IMR-90 (cell line): Measurements from ENCODE around the gene HIVEP3. TPM values are rescaled to one million over a fixed set of nuclear protein-coding genes. Genes with fewer than 3 reads are reported as not detected.

Experiments used
- ATAC-seq: fragments of 200-7000 bp; cut with Tn5 transposase; 2 replicates; pipeline ENCODE4 v1.9.1; 2020; ENCODE audit warnings: low read depth, mild to moderate bottlenecking, moderate library complexity
- BruUV-seq: library from RNA; stranded (reverse); fragments of 400-500 nt; replicated peaks from 2 replicates; lab custom pipeline; 2021; lab: Mats Ljungman, UMichigan
- CTCF ChIA-PET: fragments of 300-600 bp; formaldehyde crosslinking; extraction: SDS; loops from one replicate; lab custom pipeline; 2021; ENCODE audit warnings: antibody characterized with exemption; lab: Yijun Ruan, JAX
- POLR2A ChIA-PET: fragments of 300-600 bp; sonication (Branson Sonifier 250); formaldehyde crosslinking; loops from one replicate; lab custom pipeline; 2022; ENCODE audit warnings: antibody characterized with exemption; ENCODE audit not compliant: unreplicated experiment; lab: Charles Lee
- DNase-seq: peaks from one replicate; pipeline ENCODE4 v3.0.0; 2013
- H2AFZ ChIP-seq: replicated peaks from 2 replicates; pipeline ENCODE3; 2013; ENCODE audit warnings: low read length, mild to moderate bottlenecking; ENCODE audit not compliant: poor library complexity
- H2AK5ac ChIP-seq: 2 replicates; pipeline ENCODE4 v1.6.1; 2013; ENCODE audit warnings: low read depth, low read length, inconsistent platforms
- H2AK9ac ChIP-seq: replicated peaks from 2 replicates; pipeline ENCODE3; 2013; ENCODE audit warnings: mild to moderate bottlenecking, low read depth, low read length, moderate library complexity; ENCODE audit not compliant: poor library complexity
- H2BK120ac ChIP-seq: 2 replicates; pipeline ENCODE4 v1.6.1; 2013; ENCODE audit warnings: low read depth, low read length, inconsistent platforms
- H2BK15ac ChIP-seq: 3 replicates; pipeline ENCODE4 v1.6.1; 2013; ENCODE audit warnings: low read depth, low read length, inconsistent platforms
- H2BK20ac ChIP-seq: 2 replicates; pipeline ENCODE4 v1.6.1; 2013; ENCODE audit warnings: low read depth, mild to moderate bottlenecking, inconsistent platforms, low read length, moderate library complexity
- H2BK5ac ChIP-seq: 2 replicates; pipeline ENCODE4 v1.6.1; 2013; ENCODE audit warnings: mild to moderate bottlenecking, low read depth, low read length, inconsistent platforms; ENCODE audit not compliant: poor library complexity, severe bottlenecking
- H3K14ac ChIP-seq: replicated peaks from 2 replicates; pipeline ENCODE4 v1.6.1; 2013; ENCODE audit warnings: low read depth, low read length, inconsistent platforms
- H3K18ac ChIP-seq: 2 replicates; pipeline ENCODE4 v1.6.1; 2013; ENCODE audit warnings: low read depth, low read length, control low read depth
- H3K23ac ChIP-seq: 2 replicates; pipeline ENCODE4 v1.6.1; 2013; ENCODE audit warnings: low read depth, low read length, inconsistent platforms
- H3K27ac ChIP-seq: 2 replicates; pipeline ENCODE4 v1.5.1; 2013; ENCODE audit warnings: mild to moderate bottlenecking, control low read depth, low read length; ENCODE audit not compliant: insufficient read depth
- H3K27me3 ChIP-seq: 2 replicates; pipeline ENCODE4 v1.6.1; 2013; ENCODE audit warnings: low read length; ENCODE audit not compliant: control insufficient read depth, insufficient read depth
- H3K36me3 ChIP-seq: 2 replicates; pipeline ENCODE4 v1.6.1; 2013; ENCODE audit warnings: low read length, mixed read lengths; ENCODE audit not compliant: control insufficient read depth, insufficient read depth
- H3K4ac ChIP-seq: 2 replicates; pipeline ENCODE4 v1.6.1; 2013; ENCODE audit warnings: low read depth, low read length, inconsistent platforms
- H3K4me1 ChIP-seq: 2 replicates; pipeline ENCODE4 v1.6.1; 2013; ENCODE audit warnings: low read length, mixed read lengths; ENCODE audit not compliant: control insufficient read depth, insufficient read depth
- H3K4me2 ChIP-seq: 2 replicates; pipeline ENCODE4 v1.6.1; 2013; ENCODE audit warnings: low read depth, mild to moderate bottlenecking, control low read depth, low read length, moderate library complexity
- H3K4me3 ChIP-seq: 2 replicates; pipeline ENCODE4 v1.5.1; 2013; ENCODE audit warnings: low read depth, mild to moderate bottlenecking, control low read depth, low read length, moderate library complexity; ENCODE audit not compliant: insufficient read depth
- H3K56ac ChIP-seq: 2 replicates; pipeline ENCODE4 v1.6.1; 2013; ENCODE audit warnings: low read length, inconsistent platforms; ENCODE audit not compliant: insufficient read depth; ENCODE audit errors: extremely low read depth
- H3K79me1 ChIP-seq, 2 experiments: 2 replicates each; pipeline ENCODE4 v1.6.1; 2013; ENCODE audit warnings: low read length in 2 of 2, inconsistent platforms in 1 of 2, low read depth in 1 of 2
- H3K9ac ChIP-seq: 2 replicates; pipeline ENCODE4 v1.6.1; 2013; ENCODE audit warnings: low read depth, low read length, control low read depth
- H3K9me1 ChIP-seq: 2 replicates; pipeline ENCODE4 v1.6.1; 2013; ENCODE audit warnings: low read length, inconsistent platforms; ENCODE audit not compliant: insufficient read depth
- H3K9me3 ChIP-seq: 2 replicates; pipeline ENCODE4 v1.6.1; 2013; ENCODE audit warnings: low read length; ENCODE audit not compliant: control insufficient read depth, insufficient read depth
- H4K20me1 ChIP-seq: 2 replicates; pipeline ENCODE4 v1.6.1; 2013; ENCODE audit warnings: low read length, inconsistent platforms; ENCODE audit not compliant: insufficient read depth
- H4K5ac ChIP-seq: 2 replicates; pipeline ENCODE4 v1.6.1; 2013; ENCODE audit warnings: mild to moderate bottlenecking, low read depth, low read length, control low read depth
- H4K8ac ChIP-seq, 2 experiments: 2 replicates each; pipeline ENCODE4 v1.6.1; 2013; ENCODE audit warnings: low read depth in 2 of 2, low read length in 2 of 2, control low read depth in 1 of 2, inconsistent platforms in 1 of 2
- H4K91ac ChIP-seq: 2 replicates; pipeline ENCODE4 v1.6.1; 2013; ENCODE audit warnings: low read depth, low read length, inconsistent platforms; ENCODE audit not compliant: insufficient read depth
- MAFK ChIP-seq: IDR thresholded peaks from 2 replicates; pipeline ENCODE4 v1.6.1; 2012; ENCODE audit warnings: low read depth, low read length, improper control_type of control experiment
- MXI1 ChIP-seq: IDR thresholded peaks from 2 replicates; pipeline ENCODE4 v1.6.1; 2012; ENCODE audit warnings: low read depth, mild to moderate bottlenecking, low read length, moderate library complexity, borderline replicate concordance
- POLR2A ChIP-seq: IDR thresholded peaks from 2 replicates; pipeline ENCODE4 v1.6.1; 2012; ENCODE audit warnings: mild to moderate bottlenecking, low read depth, low read length
- RCOR1 ChIP-seq: IDR thresholded peaks from 2 replicates; pipeline ENCODE4 v1.6.1; 2012; ENCODE audit warnings: mild to moderate bottlenecking, low read length, improper control_type of control experiment; ENCODE audit not compliant: insufficient replicate concordance
- WGBS, 2 experiments: methylation state at CpG; one replicate each; pipeline versions ENCODE4 v1.1.5 to v1.1.7; 2013; ENCODE audit warnings: missing lambda C conversion rate in 2 of 2; ENCODE audit not compliant: insufficient read length in 1 of 2; ENCODE audit errors: extremely low coverage in 2 of 2; 5-methylcytosine and 5-hydroxymethylcytosine counted together
- dilution Hi-C: fragments of 300-500 bp; cut with HindIII; formaldehyde crosslinking; loops from one replicate; pipeline ENCODE4 v1.14.3; 2018; ENCODE audit warnings: low sequenced_read_pairs; ENCODE audit not compliant: unreplicated experiment
- in situ Hi-C: fragments of 300-500 bp; cut with MboI; formaldehyde crosslinking; loops from 3 replicates; pipeline ENCODE4 v1.14.3; 2019; ENCODE audit warnings: low sequenced_read_pairs, inconsistent platforms, mixed read lengths
- intact Hi-C: fragments of 100-400 bp; cut with micrococcal nuclease; formaldehyde crosslinking; loops from 2 replicates; pipeline ENCODE4 v1.10.0; 2022
- polyA plus RNA-seq, 3 experiments: library from polyadenylated mRNA; depleted of rRNA; stranded (reverse); fragments of >200 nt; gene quantifications; 2 replicates each; pipeline ENCODE4 v1.2.3, GENCODE V29; 2012; ENCODE audit warnings: low replicate concordance in 1 of 3
- total RNA-seq: library from RNA; depleted of rRNA; stranded (reverse); fragments of >200 nt; gene quantifications from 2 replicates; pipeline ENCODE4 v1.2.3, GENCODE V29; 2012
- TF ChIP-seq, protein P1 (sequence below): fragments of 150-350 bp; IDR thresholded peaks from 2 replicates; pipeline ENCODE4 v1.6.1; 2017; ENCODE audit warnings: mild to moderate bottlenecking, antibody characterized with exemption, low read length, low read depth
- TF ChIP-seq, protein P2 (sequence below): fragments of 150-350 bp; IDR thresholded peaks from 2 replicates; pipeline ENCODE4 v1.6.1; 2016; ENCODE audit warnings: low read depth, mild to moderate bottlenecking, low read length, moderate library complexity, borderline replicate concordance
- TF ChIP-seq, protein P3 (sequence below): conservative IDR thresholded peaks from 2 replicates; pipeline ENCODE4 v1.5.1; 2012; ENCODE audit warnings: mild to moderate bottlenecking, low read depth, low read length, improper control_type of control experiment

The HIVEP3 gene
- total and polyA plus RNA-seq, 2 of the 4 experiments (the other 2 are of a cell fraction) = 1.4 to 4.0 TPM

- Histone ChIP-seq H3K36me3 (no peaks in the 10 kb centered on the region), H2AK5ac (no peak overlapping the region), H3K4ac (no peak overlapping the region), H3K18ac (no peak overlapping the region), H3K27ac (no peak overlapping the region), H3K9ac (no peak overlapping the region), H3K4me2 (no peak overlapping the region), H4K5ac (no peak overlapping the region), H3K23ac (no peak overlapping the region), H3K4me3 (no peak overlapping the region), H2BK5ac (no peak overlapping the region), H4K91ac (no peak overlapping the region), H2AFZ (no peak overlapping the region), H4K20me1 (no peaks in the 10 kb centered on the region), H2BK20ac (no peak overlapping the region), H4K8ac (no peak overlapping the region), H3K9me1 (peaks cover 3% of the 10 kb centered on the region; the same call in 1 of the 2 replicates), H2AK9ac (no peak overlapping the region), H3K4me1 (no peaks in the 10 kb centered on the region), H3K79me1 (no peaks in the 10 kb centered on the region), H3K9me3 (no peaks in the 10 kb centered on the region), H2BK120ac (no peak overlapping the region), H3K27me3 (no peaks in the 10 kb centered on the region; the same call in 1 of the 2 replicates), H3K56ac (no peak overlapping the region), H2BK15ac (no peak overlapping the region), H3K14ac (no peak overlapping the region)
- dilution Hi-C loops (no loop called here), in situ Hi-C loops (no loop called here), intact Hi-C loops (loop anchor here (10.0 kb wide), 1 partner anchor 325 kb away; no protein-coding TSS in a partner anchor)
- TF ChIP-seq, protein P1, sequence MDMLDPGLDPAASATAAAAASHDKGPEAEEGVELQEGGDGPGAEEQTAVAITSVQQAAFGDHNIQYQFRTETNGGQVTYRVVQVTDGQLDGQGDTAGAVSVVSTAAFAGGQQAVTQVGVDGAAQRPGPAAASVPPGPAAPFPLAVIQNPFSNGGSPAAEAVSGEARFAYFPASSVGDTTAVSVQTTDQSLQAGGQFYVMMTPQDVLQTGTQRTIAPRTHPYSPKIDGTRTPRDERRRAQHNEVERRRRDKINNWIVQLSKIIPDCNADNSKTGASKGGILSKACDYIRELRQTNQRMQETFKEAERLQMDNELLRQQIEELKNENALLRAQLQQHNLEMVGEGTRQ = no peak
- no peak for TF ChIP-seq POLR2A
- TF ChIP-seq MAFK = no peak
- no peak for TF ChIP-seq MXI1
- TF ChIP-seq, protein P2, sequence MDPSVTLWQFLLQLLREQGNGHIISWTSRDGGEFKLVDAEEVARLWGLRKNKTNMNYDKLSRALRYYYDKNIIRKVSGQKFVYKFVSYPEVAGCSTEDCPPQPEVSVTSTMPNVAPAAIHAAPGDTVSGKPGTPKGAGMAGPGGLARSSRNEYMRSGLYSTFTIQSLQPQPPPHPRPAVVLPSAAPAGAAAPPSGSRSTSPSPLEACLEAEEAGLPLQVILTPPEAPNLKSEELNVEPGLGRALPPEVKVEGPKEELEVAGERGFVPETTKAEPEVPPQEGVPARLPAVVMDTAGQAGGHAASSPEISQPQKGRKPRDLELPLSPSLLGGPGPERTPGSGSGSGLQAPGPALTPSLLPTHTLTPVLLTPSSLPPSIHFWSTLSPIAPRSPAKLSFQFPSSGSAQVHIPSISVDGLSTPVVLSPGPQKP = no peak
- TF ChIP-seq, protein P3, sequence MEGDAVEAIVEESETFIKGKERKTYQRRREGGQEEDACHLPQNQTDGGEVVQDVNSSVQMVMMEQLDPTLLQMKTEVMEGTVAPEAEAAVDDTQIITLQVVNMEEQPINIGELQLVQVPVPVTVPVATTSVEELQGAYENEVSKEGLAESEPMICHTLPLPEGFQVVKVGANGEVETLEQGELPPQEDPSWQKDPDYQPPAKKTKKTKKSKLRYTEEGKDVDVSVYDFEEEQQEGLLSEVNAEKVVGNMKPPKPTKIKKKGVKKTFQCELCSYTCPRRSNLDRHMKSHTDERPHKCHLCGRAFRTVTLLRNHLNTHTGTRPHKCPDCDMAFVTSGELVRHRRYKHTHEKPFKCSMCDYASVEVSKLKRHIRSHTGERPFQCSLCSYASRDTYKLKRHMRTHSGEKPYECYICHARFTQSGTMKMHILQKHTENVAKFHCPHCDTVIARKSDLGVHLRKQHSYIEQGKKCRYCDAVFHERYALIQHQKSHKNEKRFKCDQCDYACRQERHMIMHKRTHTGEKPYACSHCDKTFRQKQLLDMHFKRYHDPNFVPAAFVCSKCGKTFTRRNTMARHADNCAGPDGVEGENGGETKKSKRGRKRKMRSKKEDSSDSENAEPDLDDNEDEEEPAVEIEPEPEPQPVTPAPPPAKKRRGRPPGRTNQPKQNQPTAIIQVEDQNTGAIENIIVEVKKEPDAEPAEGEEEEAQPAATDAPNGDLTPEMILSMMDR = no peak
- no peak for TF ChIP-seq RCOR1
- BruUV-seq = no TSS peak
- ChIA-PET CTCF (no interaction called here), POLR2A (no interaction called here)
- WGBS, 2 experiments = no CpG with 5 or more reads among the region's 1 CpG
- DNase-seq (no peak), ATAC-seq (no peak)
Measured at GRCh38 chr1:41819843-41820242, 98.9 kb downstream of the HIVEP3 start.
